Heart left ventricle (tissue), 16 donors: ENCODE measurements around the gene OSM. TPM values are rescaled to one million over a fixed set of nuclear protein-coding genes. Genes with fewer than 3 reads are reported as not detected.

Source experiments
- ATAC-seq, 4 donors: fragments of 200-7000 bp; cut with Tn5 transposase; one replicate each; pipeline ENCODE4 v1.9.1; 2020 to 2022; ENCODE audit warnings: moderate library complexity in 4 of 4, mild to moderate bottlenecking in 3 of 4, moderate number of reproducible peaks in 1 of 4
- DNase-seq, 5 donors: peaks; one replicate each; pipeline ENCODE4 v3.0.0-alpha.2; 2020
- H3K27ac ChIP-seq, 12 donors: fragments of 200-600 bp; sonication (generic) in 4 of 12; one replicate each; pipeline versions ENCODE4 v1.5.0 to v1.8.0; 2016 to 2022; ENCODE audit warnings: mild to moderate bottlenecking in 2 of 12
- H3K27me3 ChIP-seq, 9 donors: fragments of 200-600 bp; sonication (generic) in 2 of 9; one replicate each; pipeline versions ENCODE4 v1.5.1 to v1.8.0; 2016 to 2022; ENCODE audit warnings: mild to moderate bottlenecking in 3 of 9
- H3K36me3 ChIP-seq, 9 donors: fragments of 200-600 bp; sonication (generic) in 2 of 9; one replicate each; pipeline versions ENCODE4 v1.5.0 to v1.8.0; 2018 to 2022; ENCODE audit warnings: mild to moderate bottlenecking in 2 of 9
- H3K4me1 ChIP-seq, 12 donors: fragments of 200-600 bp; sonication (generic) in 4 of 12; one replicate each; pipeline versions ENCODE4 v1.5.0 to v1.8.0; 2016 to 2022; ENCODE audit warnings: mild to moderate bottlenecking in 3 of 12
- H3K4me3 ChIP-seq, 12 donors: fragments of 200-600 bp; sonication (generic) in 4 of 12; one replicate each; pipeline versions ENCODE4 v1.5.0 to v1.8.0; 2017 to 2022; ENCODE audit warnings: mild to moderate bottlenecking in 9 of 12, moderate library complexity in 4 of 12
- H3K9me3 ChIP-seq, 12 donors: fragments of 200-600 bp; sonication (generic) in 4 of 12; one replicate each; pipeline versions ENCODE4 v1.5.0 to v1.8.0; 2016 to 2022; ENCODE audit warnings: mild to moderate bottlenecking in 1 of 12
- CTCF ChIP-seq, 12 donors: fragments of 200-600 bp; sonication (generic) in 4 of 12; IDR thresholded peaks; one replicate each; pipeline versions ENCODE4 v1.5.0 to v1.8.0; 2018 to 2022; ENCODE audit warnings: antibody characterized with exemption in 12 of 12, mild to moderate bottlenecking in 5 of 12
- POLR2A ChIP-seq, 2 donors: fragments of 450-650 bp; IDR thresholded peaks; one replicate each; pipeline ENCODE4 v1.6.1; 2017; ENCODE audit warnings: antibody characterized with exemption in 2 of 2, mild to moderate bottlenecking in 2 of 2, moderate library complexity in 2 of 2
- WGBS, 4 donors: extraction: QIAGEN DNeasy Blood & Tissue Kit in 2 of 4; methylation state at CpG; one replicate each; pipeline versions ENCODE4 v1.1.5 to v1.1.7; 2013 to 2018; 5-methylcytosine and 5-hydroxymethylcytosine counted together
- intact Hi-C, 10 donors: fragments of 100-400 bp; cut with DNase I; formaldehyde crosslinking; loops; one replicate each; pipeline versions ENCODE4 v1.11.1 to v1.14.2; 2022
- polyA plus RNA-seq, 2 donors: library from polyadenylated mRNA; stranded (reverse); fragments of 200-250 nt; gene quantifications; one replicate each; pipeline ENCODE4 v1.2.3, GENCODE V29; 2013
- total RNA-seq, 9 donors: library from RNA; depleted of rRNA in 2 of 9; stranded (reverse); fragments of >200 nt in 2 of 9; fragmentation: NEBNext Ultra II Directional in 3 of 9; extraction: Animal tissue kit (Norgen Biotek cat#: 25700) in 3 of 9; gene quantifications; one replicate each; pipeline versions ENCODE4 v1.1.0 to v1.2.4, GENCODE V29; 2016 to 2023
- donor health status: ischemic (EF 13 %, LVEDD 7.1; RV severe dilation, severe dysfunction).
- donor health status: healthy with polysubstance abuse.
- donor health status: DM: no; HTN: yes; CAD: no.
- donor health status: DM: no; HTN: no; CAD: no.
- donor health status: ischemic (EF 25% LVEDD 6.9; RV normal size, moderate dysfunction).
- donor health status: ischemic (EF 25% LVEDD 5.7; RV mildly dilated, moderate dysfunction).
- donor health status: healthy.
- donor health status: DM: yes; HTN: yes; CAD: no.
- donor health status: ischemic (EF 35%, LVEDD 5.7; RV mildly dilated, moderate dysfunction).
- donor health status: nonischemic (EF 11% LVEDD 7.7; RV severe dilation, severe dysfunction).
- donor health status: DM: yes; HTN: yes; CAD: no.
- donor health status: PGD.
- donor health status: ischemic (EF 29% LVEDD 5.4; RV normal size, mild dysfunction).
- donor health status: nonischemic (EF 23%, LVEDD 6.1; RV moderate dilation, normal function).

Gene OSM
- total and polyA plus RNA-seq, 11 donors = 0.17 to 5.0 (median 0.27) TPM; not detected in 2

GRCh38 chr22:30227438-30228228 is 39.0 kb downstream of the OSM start:
- 84 to 90% (median 88%) methylated on average over 4 of the region's 4 CpGs for WGBS, 4 donors
- ATAC-seq (no peak), DNase-seq (peak in 1 of 5 donors; percentile 3)
- H3K9me3 ChIP-seq = no peaks in the 10 kb centered on the region
- no peak overlapping the region for H3K27ac ChIP-seq
- intact Hi-C loops = no loop called here
- TF ChIP-seq POLR2A (IDR thresholded peaks at IDR 0.05) (no peak), CTCF (IDR thresholded peaks at IDR 0.05) (no peak)
- H3K36me3 ChIP-seq = no peaks in the 10 kb centered on the region
- H3K4me3 ChIP-seq = no peak overlapping the region
- H3K27me3 ChIP-seq = peaks cover under 1 to 66% (median 10%) of the 10 kb centered on the region in 9 donors
- H3K4me1 ChIP-seq = peaks cover 0 to 3% (median 0%) of the 10 kb centered on the region in 12 donors

- WGBS, 4 donors = 73 to 86% (median 79%) methylated on average over 11 of the region's 11 CpGs
- Histone ChIP-seq H3K4me1 (peaks cover 0 to 8% (median 0%) of the 10 kb centered on the region in 12 donors), H3K27me3 (peaks cover 0 to 70% (median 14%) of the 10 kb centered on the region in 9 donors), H3K27ac (no peak overlapping the region), H3K4me3 (no peak overlapping the region), H3K9me3 (no peaks in the 10 kb centered on the region), H3K36me3 (no peaks in the 10 kb centered on the region)
- ATAC-seq = no peak
- intact Hi-C loops = no loop called here
- DNase-seq = peak in 1 of 5 donors; percentile 8
- no peak for TF ChIP-seq POLR2A (IDR thresholded peaks at IDR 0.05)
- no peak for TF ChIP-seq CTCF (IDR thresholded peaks at IDR 0.05)
Observed at GRCh38 chr22:30226192-30226832, 40.3 kb downstream of the OSM start.

GRCh38 chr22:30225220-30225927 is 41.3 kb downstream of the OSM start:
- WGBS, 4 donors = 90 to 94% (median 92%) methylated on average over 7 of the region's 7 CpGs
- intact Hi-C loops = no loop called here
- Histone ChIP-seq H3K27ac (no peak overlapping the region), H3K4me1 (peaks cover 0 to 17% (median 0%) of the 10 kb centered on the region in 12 donors), H3K4me3 (no peak overlapping the region), H3K9me3 (no peaks in the 10 kb centered on the region), H3K36me3 (no peaks in the 10 kb centered on the region), H3K27me3 (peaks cover 0 to 76% (median 15%) of the 10 kb centered on the region in 9 donors)
- ATAC-seq = no peak
- TF ChIP-seq CTCF (IDR thresholded peaks at IDR 0.05) (no peak), POLR2A (IDR thresholded peaks at IDR 0.05) (no peak)
- DNase-seq = no peak
